ENCODE measurements around the gene UROC1.

The UROC1 gene

GRCh38 chr3:126452213-126452612 lies 65.4 kb downstream of the UROC1 start:
- TF ChIP-seq, protein P1, sequence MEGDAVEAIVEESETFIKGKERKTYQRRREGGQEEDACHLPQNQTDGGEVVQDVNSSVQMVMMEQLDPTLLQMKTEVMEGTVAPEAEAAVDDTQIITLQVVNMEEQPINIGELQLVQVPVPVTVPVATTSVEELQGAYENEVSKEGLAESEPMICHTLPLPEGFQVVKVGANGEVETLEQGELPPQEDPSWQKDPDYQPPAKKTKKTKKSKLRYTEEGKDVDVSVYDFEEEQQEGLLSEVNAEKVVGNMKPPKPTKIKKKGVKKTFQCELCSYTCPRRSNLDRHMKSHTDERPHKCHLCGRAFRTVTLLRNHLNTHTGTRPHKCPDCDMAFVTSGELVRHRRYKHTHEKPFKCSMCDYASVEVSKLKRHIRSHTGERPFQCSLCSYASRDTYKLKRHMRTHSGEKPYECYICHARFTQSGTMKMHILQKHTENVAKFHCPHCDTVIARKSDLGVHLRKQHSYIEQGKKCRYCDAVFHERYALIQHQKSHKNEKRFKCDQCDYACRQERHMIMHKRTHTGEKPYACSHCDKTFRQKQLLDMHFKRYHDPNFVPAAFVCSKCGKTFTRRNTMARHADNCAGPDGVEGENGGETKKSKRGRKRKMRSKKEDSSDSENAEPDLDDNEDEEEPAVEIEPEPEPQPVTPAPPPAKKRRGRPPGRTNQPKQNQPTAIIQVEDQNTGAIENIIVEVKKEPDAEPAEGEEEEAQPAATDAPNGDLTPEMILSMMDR (IDR thresholded peaks at IDR 0.05; ENCODE audit: low read length, missing control alignments): no peak
- no peak overlapping the region for H3K4me3 ChIP-seq (replicated peaks; ENCODE audit: low read depth, low read length)
- DNase-seq (ENCODE audit: low read depth): no peak

GRCh38 chr3:126451511-126451910 lies 66.1 kb downstream of the UROC1 start:
- no peak overlapping the region for H3K4me3 ChIP-seq (replicated peaks; ENCODE audit: low read depth, low read length)
- TF ChIP-seq, protein P1 (IDR thresholded peaks at IDR 0.05; ENCODE audit: low read length, missing control alignments): no peak
- no peak for DNase-seq (ENCODE audit: low read depth)

- no peak overlapping the region for H3K4me3 ChIP-seq (replicated peaks; ENCODE audit: low read depth, low read length)
- no peak for DNase-seq (ENCODE audit: low read depth)
- TF ChIP-seq, protein P1 (IDR thresholded peaks at IDR 0.05; ENCODE audit: low read length, missing control alignments): no peak
Measured at GRCh38 chr3:126450744-126451143, 66.8 kb downstream of the UROC1 start.

- TF ChIP-seq, protein P1 (IDR thresholded peaks at IDR 0.05; ENCODE audit: low read length, missing control alignments): no peak
- no peak for DNase-seq (ENCODE audit: low read depth)
- no peak overlapping the region for H3K4me3 ChIP-seq (replicated peaks; ENCODE audit: low read depth, low read length)
Measured at GRCh38 chr3:126450219-126450618, 67.4 kb downstream of the UROC1 start.

- H3K4me3 ChIP-seq (replicated peaks; ENCODE audit: low read depth, low read length): no peak overlapping the region
- TF ChIP-seq, protein P1 (IDR thresholded peaks at IDR 0.05; ENCODE audit: low read length, missing control alignments): no peak
- DNase-seq (ENCODE audit: low read depth): no peak
Measured at GRCh38 chr3:126449621-126450051, 67.9 kb downstream of the UROC1 start.

DNA sequence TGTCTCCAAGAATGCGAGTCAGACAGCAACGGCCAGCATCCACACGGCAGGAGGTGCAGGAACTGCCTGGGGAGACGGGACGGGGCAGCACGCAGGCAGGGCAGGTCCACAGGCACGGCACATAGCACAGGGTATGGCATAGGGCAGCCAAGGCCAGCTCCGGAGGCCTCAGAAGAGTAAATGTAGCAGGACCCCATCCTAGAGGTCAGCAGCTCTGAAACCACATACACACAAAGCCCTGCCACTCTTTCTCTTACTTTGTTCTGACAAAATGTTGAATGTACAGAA lies 68.7 kb downstream of the UROC1 start:
- TF ChIP-seq, protein P1 (IDR thresholded peaks at IDR 0.05; ENCODE audit: low read length, missing control alignments): no peak
- DNase-seq (ENCODE audit: low read depth): no peak
- H3K4me3 ChIP-seq (replicated peaks; ENCODE audit: low read depth, low read length): no peak overlapping the region

DNA sequence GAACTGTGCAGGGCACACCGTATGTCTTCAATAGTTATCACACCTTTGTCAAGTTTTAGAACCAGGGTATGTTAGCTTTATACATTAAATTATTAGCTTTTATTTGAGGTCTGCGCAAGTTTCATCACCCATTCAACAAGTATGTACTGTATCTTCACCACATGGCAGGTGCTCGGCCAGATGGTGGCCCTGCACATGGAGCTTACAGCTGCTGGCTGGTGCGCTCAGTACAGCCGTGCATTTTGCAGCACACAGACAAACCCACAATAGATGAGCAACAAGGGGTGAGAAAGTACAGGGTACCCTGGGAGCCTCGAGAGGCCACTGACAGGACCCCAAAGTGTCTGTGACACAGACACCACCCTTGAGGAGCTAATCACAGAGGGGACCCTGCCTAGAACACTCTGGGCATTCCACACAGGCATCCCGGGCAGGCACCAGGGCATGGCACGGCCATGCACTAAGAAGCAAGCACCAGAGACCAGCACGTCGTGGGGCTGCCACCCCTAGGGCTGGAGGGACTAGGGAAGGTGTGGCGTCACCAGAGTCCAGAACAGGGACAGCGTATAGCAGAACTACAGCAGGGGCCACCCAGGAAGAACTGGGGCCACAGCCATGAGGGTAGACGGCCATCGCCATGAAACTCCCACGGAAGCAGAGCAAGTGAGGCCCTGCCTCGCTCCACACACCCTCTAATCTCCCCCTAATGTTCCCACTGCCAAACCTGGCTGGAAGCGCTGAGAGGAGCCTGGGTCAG lies 69.3 kb downstream of the UROC1 start:
- DNase-seq (ENCODE audit: low read depth): no peak
- TF ChIP-seq, protein P1 (IDR thresholded peaks at IDR 0.05; ENCODE audit: low read length, missing control alignments): no peak
- no peak overlapping the region for H3K4me3 ChIP-seq (replicated peaks; ENCODE audit: low read depth, low read length)

Data from fibroblast of pulmonary artery (primary cell).